Measurements from ENCODE around the gene TMEM72.

DNA sequence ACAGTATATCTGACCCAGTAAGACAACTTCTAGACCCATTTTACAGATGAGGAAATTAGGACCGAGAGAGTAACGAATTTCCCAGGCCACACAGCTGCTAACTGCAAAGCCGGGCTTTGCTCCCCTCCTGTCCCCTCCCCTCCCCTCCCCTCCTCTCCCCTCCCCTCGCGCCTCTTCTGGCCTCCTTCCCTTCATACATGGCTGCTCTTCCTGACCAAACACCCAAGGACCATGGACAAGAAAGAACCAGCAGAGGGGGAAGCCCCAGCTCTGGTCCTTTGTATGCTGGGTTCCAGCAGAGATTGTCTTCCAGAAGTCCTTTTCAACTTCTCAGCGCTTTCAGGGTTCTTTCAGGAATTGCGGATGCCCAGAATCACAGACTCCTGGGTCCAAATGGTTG, 3.6 kb upstream of the TMEM72 start:
- TF ChIP-seq POLR2A (IDR thresholded peaks at IDR 0.05; ENCODE audit: borderline replicate concordance, extremely low read depth, insufficient read depth, insufficient read length) (no peak), ZNF274 (IDR thresholded peaks at IDR 0.05; ENCODE audit: low read depth, low read length) (no peak), YY1 (IDR thresholded peaks at IDR 0.05; ENCODE audit: extremely low read depth, insufficient replicate concordance, low read depth, low read length) (no peak)

Measured in HCT116 (cell line).